ENCODE measurements around the gene PARP15. TPM values are rescaled to one million over a fixed set of nuclear protein-coding genes. Genes with fewer than 3 reads are reported as not detected.

PARP15 gene
- total RNA-seq, 1 experiment from 2014 or later = 0.24 TPM

- H2AK5ac ChIP-seq (ENCODE audit: insufficient read length, low read length) = no peak overlapping the region
- no peak overlapping the region for H3K23ac ChIP-seq (ENCODE audit: insufficient read length, low read depth, low read length)
- H3K23me2 ChIP-seq (ENCODE audit: insufficient read length, low read depth, low read length, poor library complexity, severe bottlenecking) = no peaks in the 10 kb centered on the region
- no peak overlapping the region for H3K4ac ChIP-seq (ENCODE audit: low read depth, low read length)
- TF ChIP-seq CTCF (conservative IDR thresholded peaks at IDR 0.05) = no peak
- H4K5ac ChIP-seq (ENCODE audit: insufficient read length, low read depth, low read length) = no peak overlapping the region
- no peak overlapping the region for H3K18ac ChIP-seq (ENCODE audit: insufficient read length, low read depth, low read length)
- H3K36me3 Mint-ChIP-seq (ENCODE audit: insufficient read depth in 1 of 3, low read depth in 3 of 3) = no peaks in the 10 kb centered on the region; a peak in 1 of 7 replicates
- no peaks in the 10 kb centered on the region for H3K9me3 Mint-ChIP-seq
- peaks cover 0 to 8% of the 10 kb centered on the region in 2 experiments; a peak in 2 of 4 replicates for H3K4me1 Mint-ChIP-seq
- H3K27me3 ChIP-seq (ENCODE audit: insufficient read depth, low read length) = no peaks in the 10 kb centered on the region
- no CpG with 5 or more reads among the region's 5 CpGs for WGBS (ENCODE audit: extremely low coverage, insufficient read length, low lambda C conversion rate)
- H2BK15ac ChIP-seq (ENCODE audit: low read depth, low read length) = no peak overlapping the region
- no peaks in the 10 kb centered on the region for H3K79me1 ChIP-seq (ENCODE audit: insufficient read depth, low read depth, low read length, poor library complexity, severe bottlenecking)
- no peaks in the 10 kb centered on the region for H3K4me1 ChIP-seq (ENCODE audit: insufficient read depth, low read length)
- H3K27ac ChIP-seq (ENCODE audit: insufficient read length, low read depth, low read length) = no peak overlapping the region
- no peak overlapping the region for H2BK5ac ChIP-seq (ENCODE audit: insufficient read length, low read length)
- H2BK120ac ChIP-seq (ENCODE audit: low read depth, low read length, poor library complexity, severe bottlenecking) = no peak overlapping the region
- H3K56ac ChIP-seq (ENCODE audit: insufficient read length, low read depth, low read length) = no peak overlapping the region
- no peak overlapping the region for H4K91ac ChIP-seq (ENCODE audit: insufficient read length, low read depth, low read length)
- H3K4me2 ChIP-seq (ENCODE audit: insufficient read depth, insufficient read length, low read length) = no peak overlapping the region
- no peak for DNase-seq
- H4K8ac ChIP-seq (replicated peaks; ENCODE audit: insufficient read length, low read depth, low read length) = no peak overlapping the region
- no peaks in the 10 kb centered on the region for H3K27me3 Mint-ChIP-seq (ENCODE audit: low read depth)
- no peaks in the 10 kb centered on the region for H3K9me3 ChIP-seq (ENCODE audit: control insufficient read depth, low read depth, low read length)
- H2BK12ac ChIP-seq (ENCODE audit: insufficient read length, low read depth, low read length) = no peak overlapping the region
- H3K79me2 ChIP-seq (ENCODE audit: insufficient read depth, low read length) = no peaks in the 10 kb centered on the region
- no peak overlapping the region for H3T11ph ChIP-seq (ENCODE audit: low read length)
- no peak overlapping the region for H3K27ac Mint-ChIP-seq
- no peak overlapping the region for H2AFZ ChIP-seq (ENCODE audit: low read length)
- no peaks in the 10 kb centered on the region for H4K20me1 ChIP-seq (ENCODE audit: control insufficient read depth, insufficient read depth, insufficient read length)
- H2BK20ac ChIP-seq (ENCODE audit: low read depth, low read length, poor library complexity, severe bottlenecking) = no peak overlapping the region
- H3K4me3 Mint-ChIP-seq = no peak overlapping the region
- no peak overlapping the region for H3K14ac ChIP-seq (ENCODE audit: insufficient read depth, low read length)
- H3K9ac ChIP-seq (ENCODE audit: extremely low read depth, insufficient read length, low read length) = no peak overlapping the region
Measured at GRCh38 chr3:122602011-122602710, 24.7 kb downstream of the PARP15 start.
